NB4 (cell line): ENCODE results near the gene PLEKHB2.
"Not testable (repeated sequence)": the region's sequence is repeated elsewhere in the genome, so short reads cannot be mapped to it uniquely, and the experiment has no call there.

Source experiments
- MYC ChIP-seq: IDR thresholded peaks from 2 replicates; pipeline ENCODE4 v1.6.1; 2011; ENCODE audit warnings: low read depth, low read length
- POLR2A ChIP-seq: IDR thresholded peaks from 2 replicates; pipeline ENCODE4 v1.6.1; 2011; ENCODE audit warnings: mild to moderate bottlenecking; ENCODE audit not compliant: insufficient read length; ENCODE audit errors: extremely low read depth
- TF ChIP-seq, protein P1 (sequence below): IDR thresholded peaks from one replicate; pipeline ENCODE4 v1.5.1; 2012; ENCODE audit warnings: low read depth, low read length
- TF ChIP-seq, protein P2 (sequence below): IDR thresholded peaks from 2 replicates; pipeline ENCODE4 v1.6.1; 2011; ENCODE audit warnings: low read depth, low read length

DNA sequence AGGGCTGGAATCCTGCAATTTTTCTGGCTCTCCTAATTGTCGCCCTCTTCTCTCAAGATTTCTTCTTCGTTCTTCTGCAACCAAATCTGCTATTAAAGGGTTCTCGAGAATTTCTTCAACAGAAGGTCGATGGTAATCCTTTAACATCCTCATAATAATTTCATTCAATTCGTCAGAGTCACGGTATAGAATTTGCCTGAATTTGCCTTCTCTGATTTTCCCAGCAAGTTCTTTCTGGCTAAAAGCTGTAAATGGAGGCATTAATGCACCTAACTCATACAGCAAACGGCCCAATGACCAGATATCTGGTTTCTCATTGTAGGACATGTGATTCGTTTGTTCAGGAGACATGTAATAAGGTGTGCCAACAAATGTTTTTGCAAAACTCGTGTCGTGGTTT, 72.9 kb downstream of the PLEKHB2 start:
- TF ChIP-seq, protein P1, sequence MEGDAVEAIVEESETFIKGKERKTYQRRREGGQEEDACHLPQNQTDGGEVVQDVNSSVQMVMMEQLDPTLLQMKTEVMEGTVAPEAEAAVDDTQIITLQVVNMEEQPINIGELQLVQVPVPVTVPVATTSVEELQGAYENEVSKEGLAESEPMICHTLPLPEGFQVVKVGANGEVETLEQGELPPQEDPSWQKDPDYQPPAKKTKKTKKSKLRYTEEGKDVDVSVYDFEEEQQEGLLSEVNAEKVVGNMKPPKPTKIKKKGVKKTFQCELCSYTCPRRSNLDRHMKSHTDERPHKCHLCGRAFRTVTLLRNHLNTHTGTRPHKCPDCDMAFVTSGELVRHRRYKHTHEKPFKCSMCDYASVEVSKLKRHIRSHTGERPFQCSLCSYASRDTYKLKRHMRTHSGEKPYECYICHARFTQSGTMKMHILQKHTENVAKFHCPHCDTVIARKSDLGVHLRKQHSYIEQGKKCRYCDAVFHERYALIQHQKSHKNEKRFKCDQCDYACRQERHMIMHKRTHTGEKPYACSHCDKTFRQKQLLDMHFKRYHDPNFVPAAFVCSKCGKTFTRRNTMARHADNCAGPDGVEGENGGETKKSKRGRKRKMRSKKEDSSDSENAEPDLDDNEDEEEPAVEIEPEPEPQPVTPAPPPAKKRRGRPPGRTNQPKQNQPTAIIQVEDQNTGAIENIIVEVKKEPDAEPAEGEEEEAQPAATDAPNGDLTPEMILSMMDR: not testable (repeated sequence)
- not testable (repeated sequence) for TF ChIP-seq POLR2A, MYC
- TF ChIP-seq, protein P2, sequence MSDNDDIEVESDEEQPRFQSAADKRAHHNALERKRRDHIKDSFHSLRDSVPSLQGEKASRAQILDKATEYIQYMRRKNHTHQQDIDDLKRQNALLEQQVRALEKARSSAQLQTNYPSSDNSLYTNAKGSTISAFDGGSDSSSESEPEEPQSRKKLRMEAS: not testable (repeated sequence)
